ENCODE measurements around the gene LRRC47. TPM values are rescaled to one million over a fixed set of nuclear protein-coding genes. Genes with fewer than 3 reads are reported as not detected.
A peak's percentile ranks its signal among the peaks of the same experiment; 100 is the strongest.
"Not testable (repeated sequence)": the region's sequence is repeated elsewhere in the genome, so short reads cannot be mapped to it uniquely, and the experiment has no call there.

LRRC47 gene
- total RNA-seq, 5 donors from 2014 or later (not counting 1 experiment from before 2014, with no cell fraction given), result 37.3 to 49.1 (median 44.5) TPM

DNA sequence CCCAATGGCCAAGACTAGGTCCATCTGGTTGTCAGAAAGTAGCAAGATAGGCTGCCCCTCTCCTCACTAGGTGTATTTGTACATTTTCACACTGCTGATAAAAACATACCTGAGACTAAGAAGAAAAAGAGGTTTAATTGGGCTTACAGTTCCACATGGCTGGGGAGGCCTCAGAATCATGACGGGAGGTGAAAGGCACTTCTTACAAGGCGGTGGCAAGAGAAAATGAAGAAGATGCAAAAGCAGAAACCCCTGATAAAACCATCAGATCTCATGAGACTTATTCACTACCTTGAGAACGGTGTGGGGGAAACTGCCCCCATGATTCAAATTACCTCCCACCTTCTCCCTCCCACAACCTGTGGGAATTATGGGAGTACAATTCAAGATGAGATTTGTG lies 4.5 kb upstream of the LRRC47 start:
- Mint-ChIP-seq H3K4me1 (peaks cover 15 to 19% (median 15%) of the 10 kb centered on the region in 3 donors), H3K27me3 (peaks cover 36 to 57% of the 10 kb centered on the region in 2 donors)
- DNase-seq; ATAC-seq (replicated peaks in 1 of 4); H3K9me3 Mint-ChIP-seq; H3K36me3 ChIP-seq (ENCODE audit: control insufficient read depth in 2 of 2, extremely low read depth in 1 of 2, insufficient read depth in 1 of 2, low read length in 1 of 2); H3K4me3 ChIP-seq (ENCODE audit: control insufficient read depth in 1 of 2, extremely low read depth in 1 of 2, low read length in 1 of 2); H3K27ac Mint-ChIP-seq; CTCF ChIA-PET; POLR2A ChIA-PET; H3K4me3 Mint-ChIP-seq; H3K36me3 Mint-ChIP-seq; H3K9me3 ChIP-seq; H3K27ac ChIP-seq (ENCODE audit: low read length): not testable (repeated sequence)
- Histone ChIP-seq H3K4me1 (ENCODE audit: control insufficient read depth in 1 of 2, extremely low read depth in 1 of 2, insufficient read depth in 2 of 2, low read length in 2 of 2) (peaks cover 5 to 13% of the 10 kb centered on the region in 2 experiments), H3K27me3 (replicated peaks in 1 of 2; ENCODE audit: control insufficient read depth in 2 of 2, extremely low read depth in 1 of 2, insufficient read depth in 2 of 2, low read length in 1 of 2) (peaks cover 0 to 22% of the 10 kb centered on the region in 2 experiments)
- WGBS (ENCODE audit: insufficient coverage), result no CpG with 5 or more reads among the region's 3 CpGs

DNA sequence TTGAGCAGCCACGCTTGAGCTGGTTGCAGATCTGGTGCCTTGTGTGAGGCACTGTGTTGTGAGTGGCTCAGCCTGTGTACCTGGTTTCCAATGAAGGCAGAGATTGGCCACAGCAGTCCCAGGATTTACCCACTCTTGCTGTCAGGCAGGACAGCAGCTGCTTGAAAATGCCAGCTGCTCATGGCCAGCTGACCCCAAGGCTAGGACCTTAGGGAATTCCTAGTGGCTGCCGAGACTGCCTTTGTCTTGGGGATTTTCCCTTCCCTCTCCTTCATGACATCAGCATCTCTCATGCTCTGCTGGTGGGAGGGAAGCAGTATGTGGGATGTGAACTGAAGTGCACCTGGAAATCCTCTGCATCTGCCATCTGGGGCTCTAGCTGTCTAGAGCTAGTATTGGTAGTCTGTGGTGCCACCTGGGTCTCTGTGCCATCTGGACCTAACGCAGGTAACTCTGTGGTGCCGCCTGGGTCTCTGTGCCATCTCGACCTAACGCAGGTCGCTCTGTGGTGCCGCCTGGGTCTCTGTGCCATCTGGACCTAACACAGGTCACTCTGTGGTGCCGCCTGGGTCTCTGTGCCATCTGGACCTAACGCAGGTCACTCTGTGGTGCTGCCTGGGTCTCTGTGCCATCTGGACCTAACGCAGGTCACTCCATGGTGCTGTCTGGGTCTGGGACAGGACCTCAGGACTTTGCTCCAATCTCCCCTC lies 3.8 kb upstream of the LRRC47 start:
- CTCF ChIA-PET, result interaction anchor here in 1 of 2 donors (0.6 kb wide), 1 partner anchor 24 kb away, joined by 3 read pairs; no protein-coding TSS in a partner anchor
- peaks cover 10 to 19% of the 10 kb centered on the region in 2 experiments for H3K4me1 ChIP-seq (ENCODE audit: control insufficient read depth in 1 of 2, extremely low read depth in 1 of 2, insufficient read depth in 2 of 2, low read length in 2 of 2)
- Mint-ChIP-seq H3K27ac (no peak overlapping the region), H3K36me3 (no peaks in the 10 kb centered on the region), H3K27me3 (peaks cover 33 to 50% of the 10 kb centered on the region in 2 donors), H3K9me3 (no peaks in the 10 kb centered on the region), H3K4me1 (peaks cover 19 to 24% (median 20%) of the 10 kb centered on the region in 3 donors), H3K4me3 (no peak overlapping the region)
- H3K9me3 ChIP-seq, result no peaks in the 10 kb centered on the region
- no peak overlapping the region for H3K4me3 ChIP-seq (ENCODE audit: control insufficient read depth in 1 of 2, extremely low read depth in 1 of 2, low read length in 1 of 2)
- H3K27ac ChIP-seq (ENCODE audit: low read length), result no peak overlapping the region
- 97% methylated on average over 9 of the region's 11 CpGs for WGBS (ENCODE audit: insufficient coverage)
- POLR2A ChIA-PET, result no interaction called here
- no peaks in the 10 kb centered on the region for H3K36me3 ChIP-seq (ENCODE audit: control insufficient read depth in 2 of 2, extremely low read depth in 1 of 2, insufficient read depth in 1 of 2, low read length in 1 of 2)
- ATAC-seq (replicated peaks in 1 of 4) (no peak), DNase-seq (no peak)
- H3K27me3 ChIP-seq (replicated peaks in 1 of 2; ENCODE audit: control insufficient read depth in 2 of 2, extremely low read depth in 1 of 2, insufficient read depth in 2 of 2, low read length in 1 of 2), result peaks cover 0 to 16% of the 10 kb centered on the region in 2 experiments

DNA sequence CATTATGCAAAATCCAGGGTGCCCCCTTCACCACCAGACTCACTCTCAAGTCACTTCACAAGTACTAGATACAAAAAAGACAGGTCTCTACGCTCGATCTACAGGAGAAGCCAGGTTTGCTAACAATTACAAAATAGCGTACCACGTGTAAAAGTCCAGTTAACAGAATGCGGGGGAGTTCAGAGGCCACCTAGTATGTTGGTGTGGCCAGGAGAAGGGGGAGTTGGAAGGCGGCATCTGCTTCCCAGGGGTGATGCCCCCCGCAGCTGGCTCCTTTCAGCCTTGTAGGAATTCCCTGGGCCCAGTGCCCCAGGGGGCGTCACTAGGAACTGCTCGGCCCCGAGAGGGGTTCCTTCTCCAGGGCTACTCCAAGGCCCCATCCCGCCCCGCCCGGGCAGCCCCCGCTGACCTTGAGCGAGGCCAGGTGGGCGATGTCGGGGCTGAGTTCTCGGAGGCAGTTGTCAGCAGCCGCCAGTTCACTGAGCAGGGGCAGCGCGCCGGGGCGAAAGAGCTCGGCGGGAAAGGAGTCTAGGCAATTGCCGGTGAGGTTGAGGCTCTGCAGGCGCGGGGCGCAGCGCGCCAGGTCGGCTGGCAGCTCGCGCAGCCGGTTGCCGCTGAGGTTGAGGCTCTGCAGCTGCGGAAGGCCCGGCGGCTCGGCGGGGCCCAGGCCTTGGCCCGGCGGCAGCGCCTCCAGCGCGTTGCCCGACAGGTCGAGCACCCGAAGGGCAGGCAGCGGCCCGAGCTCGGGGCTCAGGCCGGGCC lies 664 bp downstream of the LRRC47 start:
- WGBS (ENCODE audit: insufficient coverage), result 4% methylated on average over 50 of the region's 53 CpGs
- ChIA-PET CTCF (interaction anchor here in 1 of 2 donors (2.3 kb wide), 1 partner anchor 20 kb away, joined by 7 read pairs; no protein-coding TSS in a partner anchor), POLR2A (no interaction called here)
- H3K27me3 ChIP-seq (replicated peaks in 1 of 2; ENCODE audit: control insufficient read depth in 2 of 2, extremely low read depth in 1 of 2, insufficient read depth in 2 of 2, low read length in 1 of 2), result peaks cover 0 to 8% of the 10 kb centered on the region in 2 experiments
- H3K27ac ChIP-seq (ENCODE audit: low read length), result no peak overlapping the region
- peaks cover 16 to 38% of the 10 kb centered on the region in 2 experiments for H3K4me1 ChIP-seq (ENCODE audit: control insufficient read depth in 1 of 2, extremely low read depth in 1 of 2, insufficient read depth in 2 of 2, low read length in 2 of 2)
- Mint-ChIP-seq H3K9me3 (no peaks in the 10 kb centered on the region), H3K27ac (peak overlapping the region in 1 of 2 donors; percentile 16), H3K27me3 (peaks cover 8% of the 10 kb centered on the region in 2 donors), H3K4me1 (peaks cover 35 to 50% (median 44%) of the 10 kb centered on the region in 3 donors), H3K36me3 (no peaks in the 10 kb centered on the region), H3K4me3 (peak overlapping the region; percentile 82 to 86 (median 84))
- H3K36me3 ChIP-seq (ENCODE audit: control insufficient read depth in 2 of 2, extremely low read depth in 1 of 2, insufficient read depth in 1 of 2, low read length in 1 of 2), result peaks cover 0 to 8% of the 10 kb centered on the region in 2 donors
- no peak for DNase-seq
- peak in 2 of 4 experiments; percentile 9 to 10 for ATAC-seq (replicated peaks in 1 of 4)
- H3K4me3 ChIP-seq (ENCODE audit: control insufficient read depth in 1 of 2, extremely low read depth in 1 of 2, low read length in 1 of 2), result peak overlapping the region; percentile 63 to 86
- no peaks in the 10 kb centered on the region for H3K9me3 ChIP-seq

DNA sequence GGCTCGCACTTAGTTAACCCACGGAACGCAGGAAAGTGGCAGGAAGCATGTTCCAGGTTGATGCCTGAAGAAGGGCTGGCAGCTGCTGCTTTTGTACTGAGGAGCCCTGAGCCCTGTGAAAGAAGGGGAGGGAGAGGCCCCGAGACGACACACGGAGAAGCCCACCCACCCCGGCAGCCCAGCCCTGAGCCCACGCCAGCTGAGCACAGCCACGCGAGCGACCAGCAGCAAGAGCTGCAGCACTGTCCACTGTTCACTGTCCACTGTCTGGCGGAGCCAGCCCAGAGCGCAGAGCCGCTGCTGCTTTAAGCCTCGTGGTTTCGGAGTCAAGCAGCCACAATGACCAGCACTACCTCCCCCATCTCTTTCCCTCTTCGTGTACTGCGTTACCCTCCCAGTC lies 5.3 kb downstream of the LRRC47 start:
- H3K36me3 Mint-ChIP-seq, result peaks cover 16% of the 10 kb centered on the region
- no peaks in the 10 kb centered on the region for H3K9me3 ChIP-seq
- H3K27me3 ChIP-seq (replicated peaks in 1 of 2; ENCODE audit: control insufficient read depth in 2 of 2, extremely low read depth in 1 of 2, insufficient read depth in 2 of 2, low read length in 1 of 2), result no peaks in the 10 kb centered on the region
- no peak overlapping the region for H3K4me3 ChIP-seq (ENCODE audit: control insufficient read depth in 1 of 2, extremely low read depth in 1 of 2, low read length in 1 of 2)
- H3K4me1 Mint-ChIP-seq, result peaks cover 33 to 63% (median 43%) of the 10 kb centered on the region in 3 donors
- no peak overlapping the region for H3K27ac Mint-ChIP-seq
- peaks cover 2 to 31% of the 10 kb centered on the region in 2 donors for H3K36me3 ChIP-seq (ENCODE audit: control insufficient read depth in 2 of 2, extremely low read depth in 1 of 2, insufficient read depth in 1 of 2, low read length in 1 of 2)
- peaks cover 13 to 58% of the 10 kb centered on the region in 2 experiments for H3K4me1 ChIP-seq (ENCODE audit: control insufficient read depth in 1 of 2, extremely low read depth in 1 of 2, insufficient read depth in 2 of 2, low read length in 2 of 2)
- DNase-seq (no peak), ATAC-seq (replicated peaks in 1 of 4) (no peak)
- no peaks in the 10 kb centered on the region for H3K27me3 Mint-ChIP-seq
- POLR2A ChIA-PET, result no interaction called here
- no peaks in the 10 kb centered on the region for H3K9me3 Mint-ChIP-seq
- CTCF ChIA-PET, result no interaction called here
- no peak overlapping the region for H3K27ac ChIP-seq (ENCODE audit: low read length)
- WGBS (ENCODE audit: insufficient coverage), result 98% methylated on average over 7 of the region's 18 CpGs
- no peak overlapping the region for H3K4me3 Mint-ChIP-seq

DNA sequence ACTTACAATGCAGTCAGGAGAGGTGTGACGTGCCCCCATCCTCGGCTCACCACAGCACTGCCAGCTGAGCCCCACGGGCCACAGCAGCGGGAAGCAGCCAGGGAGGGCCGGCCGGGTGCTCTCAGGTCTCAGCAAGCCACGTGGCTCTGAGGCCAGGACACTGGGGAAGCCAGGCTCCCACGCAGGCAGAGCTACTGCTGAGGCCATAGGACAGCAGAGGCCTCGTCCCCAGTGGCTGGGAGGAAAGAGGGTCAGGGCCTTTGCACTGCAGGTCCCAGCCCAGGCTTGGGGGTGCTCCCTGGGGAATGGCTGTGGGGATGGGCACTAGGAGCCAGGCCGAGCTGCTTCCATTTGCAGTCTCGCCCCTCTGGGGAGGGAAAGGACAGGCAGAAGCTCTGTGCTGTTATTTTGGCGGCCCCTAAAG lies 5.8 kb downstream of the LRRC47 start:
- H3K4me3 ChIP-seq (ENCODE audit: control insufficient read depth in 1 of 2, extremely low read depth in 1 of 2, low read length in 1 of 2), result no peak overlapping the region
- no peaks in the 10 kb centered on the region for H3K27me3 ChIP-seq (replicated peaks in 1 of 2; ENCODE audit: control insufficient read depth in 2 of 2, extremely low read depth in 1 of 2, insufficient read depth in 2 of 2, low read length in 1 of 2)
- H3K27me3 Mint-ChIP-seq, result no peaks in the 10 kb centered on the region
- no peak overlapping the region for H3K27ac ChIP-seq (ENCODE audit: low read length)
- H3K9me3 Mint-ChIP-seq, result no peaks in the 10 kb centered on the region
- H3K4me1 ChIP-seq (ENCODE audit: control insufficient read depth in 1 of 2, extremely low read depth in 1 of 2, insufficient read depth in 2 of 2, low read length in 2 of 2), result peaks cover 10 to 55% of the 10 kb centered on the region in 2 experiments
- H3K4me1 Mint-ChIP-seq, result peaks cover 32 to 63% (median 42%) of the 10 kb centered on the region in 3 donors
- H3K9me3 ChIP-seq, result no peaks in the 10 kb centered on the region
- H3K36me3 ChIP-seq (ENCODE audit: control insufficient read depth in 2 of 2, extremely low read depth in 1 of 2, insufficient read depth in 1 of 2, low read length in 1 of 2), result peaks cover 3 to 33% of the 10 kb centered on the region in 2 donors
- DNase-seq (no peak), ATAC-seq (replicated peaks in 1 of 4) (no peak)
- CTCF ChIA-PET, result no interaction called here
- 96% methylated on average over 11 of the region's 12 CpGs for WGBS (ENCODE audit: insufficient coverage)
- H3K27ac Mint-ChIP-seq, result no peak overlapping the region
- H3K4me3 Mint-ChIP-seq, result no peak overlapping the region
- POLR2A ChIA-PET, result no interaction called here
- H3K36me3 Mint-ChIP-seq, result peaks cover 16% of the 10 kb centered on the region

DNA sequence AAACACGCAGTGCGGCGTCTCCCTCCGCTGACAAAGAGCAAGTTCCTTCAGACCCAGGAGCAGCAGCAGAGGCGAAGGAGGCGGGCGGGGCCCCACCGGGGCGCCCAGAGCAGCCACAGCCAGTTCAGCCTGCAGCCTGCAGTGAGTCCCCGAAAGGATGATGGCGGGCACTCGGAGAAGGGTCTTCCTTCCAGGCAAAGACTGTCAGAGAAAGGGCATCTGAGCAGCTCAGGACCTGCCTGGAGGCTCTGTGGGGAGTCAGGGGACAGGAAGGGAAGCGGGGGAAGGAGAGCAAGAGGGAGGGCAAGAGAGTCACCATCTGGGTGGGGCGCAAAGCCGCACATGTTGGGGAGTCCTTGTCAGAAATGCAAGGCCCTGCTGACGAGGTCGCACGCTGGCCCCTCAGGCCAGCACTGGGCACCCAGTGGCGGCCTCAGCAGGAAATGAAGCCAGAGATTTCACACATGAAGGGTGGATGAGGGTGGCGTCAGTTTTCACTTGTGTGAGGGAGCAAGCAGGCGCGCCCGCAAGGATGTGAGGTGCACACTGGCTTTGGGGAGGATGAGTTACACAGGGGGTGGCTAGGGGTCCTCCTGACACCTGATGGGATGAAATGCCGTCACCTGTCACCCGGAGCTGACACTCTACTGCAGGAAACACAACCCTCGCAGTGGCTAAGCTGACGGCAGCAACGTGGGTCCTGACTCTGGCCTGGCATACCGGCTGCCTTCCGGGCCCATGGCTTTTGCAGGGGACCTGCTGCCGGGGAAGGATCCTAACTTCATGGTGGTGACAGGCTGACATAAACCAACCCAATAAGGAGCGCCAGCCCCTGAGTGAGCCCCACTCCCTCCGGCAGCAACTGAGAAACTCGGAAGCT lies 6.6 kb downstream of the LRRC47 start:
- H3K36me3 ChIP-seq (ENCODE audit: control insufficient read depth in 2 of 2, extremely low read depth in 1 of 2, insufficient read depth in 1 of 2, low read length in 1 of 2), result peaks cover 7 to 41% of the 10 kb centered on the region in 2 donors
- H3K27ac Mint-ChIP-seq, result no peak overlapping the region
- CTCF ChIA-PET, result no interaction called here

More for the DNA sequence above, 6.6 kb downstream of the LRRC47 start:
- ATAC-seq (replicated peaks in 1 of 4) (no peak), DNase-seq (no peak)
- 97% methylated on average over 24 of the region's 34 CpGs for WGBS (ENCODE audit: insufficient coverage)
- Mint-ChIP-seq H3K27me3 (no peaks in the 10 kb centered on the region), H3K9me3 (no peaks in the 10 kb centered on the region), H3K4me3 (no peak overlapping the region), H3K36me3 (peaks cover 24% of the 10 kb centered on the region), H3K4me1 (peaks cover 25 to 54% (median 34%) of the 10 kb centered on the region in 3 donors)
- H3K4me3 ChIP-seq (ENCODE audit: control insufficient read depth in 1 of 2, extremely low read depth in 1 of 2, low read length in 1 of 2), result no peak overlapping the region
- H3K4me1 ChIP-seq (ENCODE audit: control insufficient read depth in 1 of 2, extremely low read depth in 1 of 2, insufficient read depth in 2 of 2, low read length in 2 of 2), result peaks cover 4 to 46% of the 10 kb centered on the region in 2 experiments
- no peaks in the 10 kb centered on the region for H3K9me3 ChIP-seq
- POLR2A ChIA-PET, result no interaction called here
- H3K27me3 ChIP-seq (replicated peaks in 1 of 2; ENCODE audit: control insufficient read depth in 2 of 2, extremely low read depth in 1 of 2, insufficient read depth in 2 of 2, low read length in 1 of 2), result no peaks in the 10 kb centered on the region
- H3K27ac ChIP-seq (ENCODE audit: low read length), result no peak overlapping the region

Data from T-cell (primary cell).